ENCODE measurements around the gene LTB4R.

LTB4R gene

GRCh38 chr14:24289649-24290280 lies 21.5 kb upstream of the LTB4R start:
- no peak for ATAC-seq
- TF ChIP-seq RARB (CRISPR knock-in tag; IDR thresholded peaks at IDR 0.05) (no peak), BACH2 (CRISPR knock-in tag; IDR thresholded peaks at IDR 0.05; ENCODE audit: borderline replicate concordance) (no peak), OSR1 (CRISPR knock-in tag; IDR thresholded peaks at IDR 0.05) (no peak)

- no peak for TF ChIP-seq TOX (CRISPR knock-in tag; IDR thresholded peaks at IDR 0.05; ENCODE audit: borderline replicate concordance)
- TF ChIP-seq, protein P1, sequence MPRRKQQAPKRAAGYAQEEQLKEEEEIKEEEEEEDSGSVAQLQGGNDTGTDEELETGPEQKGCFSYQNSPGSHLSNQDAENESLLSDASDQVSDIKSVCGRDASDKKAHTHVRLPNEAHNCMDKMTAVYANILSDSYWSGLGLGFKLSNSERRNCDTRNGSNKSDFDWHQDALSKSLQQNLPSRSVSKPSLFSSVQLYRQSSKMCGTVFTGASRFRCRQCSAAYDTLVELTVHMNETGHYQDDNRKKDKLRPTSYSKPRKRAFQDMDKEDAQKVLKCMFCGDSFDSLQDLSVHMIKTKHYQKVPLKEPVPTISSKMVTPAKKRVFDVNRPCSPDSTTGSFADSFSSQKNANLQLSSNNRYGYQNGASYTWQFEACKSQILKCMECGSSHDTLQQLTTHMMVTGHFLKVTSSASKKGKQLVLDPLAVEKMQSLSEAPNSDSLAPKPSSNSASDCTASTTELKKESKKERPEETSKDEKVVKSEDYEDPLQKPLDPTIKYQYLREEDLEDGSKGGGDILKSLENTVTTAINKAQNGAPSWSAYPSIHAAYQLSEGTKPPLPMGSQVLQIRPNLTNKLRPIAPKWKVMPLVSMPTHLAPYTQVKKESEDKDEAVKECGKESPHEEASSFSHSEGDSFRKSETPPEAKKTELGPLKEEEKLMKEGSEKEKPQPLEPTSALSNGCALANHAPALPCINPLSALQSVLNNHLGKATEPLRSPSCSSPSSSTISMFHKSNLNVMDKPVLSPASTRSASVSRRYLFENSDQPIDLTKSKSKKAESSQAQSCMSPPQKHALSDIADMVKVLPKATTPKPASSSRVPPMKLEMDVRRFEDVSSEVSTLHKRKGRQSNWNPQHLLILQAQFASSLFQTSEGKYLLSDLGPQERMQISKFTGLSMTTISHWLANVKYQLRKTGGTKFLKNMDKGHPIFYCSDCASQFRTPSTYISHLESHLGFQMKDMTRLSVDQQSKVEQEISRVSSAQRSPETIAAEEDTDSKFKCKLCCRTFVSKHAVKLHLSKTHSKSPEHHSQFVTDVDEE (CRISPR knock-in tag; IDR thresholded peaks at IDR 0.05), result no peak
- no peak for TF ChIP-seq BACH2 (CRISPR knock-in tag; IDR thresholded peaks at IDR 0.05; ENCODE audit: borderline replicate concordance)
- no peak for TF ChIP-seq ZNF70 (CRISPR knock-in tag; IDR thresholded peaks at IDR 0.05)
- TF ChIP-seq ZFP3 (CRISPR knock-in tag; IDR thresholded peaks at IDR 0.05), result no peak
- ATAC-seq, result no peak
Observed at GRCh38 chr14:24290746-24291145, 20.6 kb upstream of the LTB4R start.

DNA sequence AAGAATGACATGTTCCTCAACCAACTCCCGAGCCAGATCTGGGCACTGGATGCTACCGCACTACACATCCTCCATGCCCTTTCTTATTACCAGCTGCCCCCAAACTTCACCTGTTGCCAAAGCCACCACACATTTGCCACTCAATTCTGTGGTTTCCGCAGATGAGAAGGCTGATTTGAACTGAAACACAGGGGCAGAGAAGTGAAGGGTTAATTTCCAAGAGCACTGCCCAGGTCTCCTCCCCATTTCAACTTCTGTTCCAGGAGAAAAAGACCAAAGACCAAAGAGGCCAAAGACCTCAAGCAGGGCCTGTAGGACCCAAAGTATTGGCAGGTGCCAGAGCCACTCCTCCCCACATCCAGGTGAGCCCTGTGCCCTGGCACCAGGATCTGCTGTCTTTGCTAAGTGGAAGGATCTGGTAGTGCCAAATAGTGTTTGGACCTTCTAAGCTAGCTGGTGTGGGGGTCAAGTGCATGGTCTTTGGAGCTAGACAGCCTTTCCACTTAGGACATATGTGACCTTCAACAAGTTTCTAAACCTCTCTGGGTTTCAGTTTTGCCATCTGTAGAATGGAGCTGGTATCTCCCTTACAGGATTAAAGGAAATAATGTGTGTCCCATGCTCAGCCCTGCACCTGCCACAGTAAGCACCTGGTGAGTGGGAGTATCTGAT lies 19.7 kb upstream of the LTB4R start:
- TF ChIP-seq ISL1 (CRISPR knock-in tag; IDR thresholded peaks at IDR 0.05), result no peak
- no peak for TF ChIP-seq PPARA (CRISPR knock-in tag; IDR thresholded peaks at IDR 0.05; ENCODE audit: borderline replicate concordance)
- no peak for TF ChIP-seq TCF4 (CRISPR knock-in tag; IDR thresholded peaks at IDR 0.05; ENCODE audit: borderline replicate concordance)
- no peak for TF ChIP-seq ZFP30 (CRISPR knock-in tag; IDR thresholded peaks at IDR 0.05)
- TF ChIP-seq, protein P2, sequence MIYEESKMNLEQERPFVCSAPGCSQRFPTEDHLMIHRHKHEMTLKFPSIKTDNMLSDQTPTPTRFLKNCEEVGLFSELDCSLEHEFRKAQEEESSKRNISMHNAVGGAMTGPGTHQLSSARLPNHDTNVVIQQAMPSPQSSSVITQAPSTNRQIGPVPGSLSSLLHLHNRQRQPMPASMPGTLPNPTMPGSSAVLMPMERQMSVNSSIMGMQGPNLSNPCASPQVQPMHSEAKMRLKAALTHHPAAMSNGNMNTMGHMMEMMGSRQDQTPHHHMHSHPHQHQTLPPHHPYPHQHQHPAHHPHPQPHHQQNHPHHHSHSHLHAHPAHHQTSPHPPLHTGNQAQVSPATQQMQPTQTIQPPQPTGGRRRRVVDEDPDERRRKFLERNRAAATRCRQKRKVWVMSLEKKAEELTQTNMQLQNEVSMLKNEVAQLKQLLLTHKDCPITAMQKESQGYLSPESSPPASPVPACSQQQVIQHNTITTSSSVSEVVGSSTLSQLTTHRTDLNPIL (CRISPR knock-in tag; IDR thresholded peaks at IDR 0.05; ENCODE audit: low read depth), result no peak
- TF ChIP-seq CSDC2 (CRISPR knock-in tag; IDR thresholded peaks at IDR 0.05), result no peak
- no peak for TF ChIP-seq BACH2 (CRISPR knock-in tag; IDR thresholded peaks at IDR 0.05; ENCODE audit: borderline replicate concordance)
- no peak for TF ChIP-seq ZC3H10 (CRISPR knock-in tag; IDR thresholded peaks at IDR 0.05)
- TF ChIP-seq, protein P1 (CRISPR knock-in tag; IDR thresholded peaks at IDR 0.05), result no peak
- TF ChIP-seq CSRNP3 (CRISPR knock-in tag; IDR thresholded peaks at IDR 0.05), result no peak
- TF ChIP-seq, protein P3, sequence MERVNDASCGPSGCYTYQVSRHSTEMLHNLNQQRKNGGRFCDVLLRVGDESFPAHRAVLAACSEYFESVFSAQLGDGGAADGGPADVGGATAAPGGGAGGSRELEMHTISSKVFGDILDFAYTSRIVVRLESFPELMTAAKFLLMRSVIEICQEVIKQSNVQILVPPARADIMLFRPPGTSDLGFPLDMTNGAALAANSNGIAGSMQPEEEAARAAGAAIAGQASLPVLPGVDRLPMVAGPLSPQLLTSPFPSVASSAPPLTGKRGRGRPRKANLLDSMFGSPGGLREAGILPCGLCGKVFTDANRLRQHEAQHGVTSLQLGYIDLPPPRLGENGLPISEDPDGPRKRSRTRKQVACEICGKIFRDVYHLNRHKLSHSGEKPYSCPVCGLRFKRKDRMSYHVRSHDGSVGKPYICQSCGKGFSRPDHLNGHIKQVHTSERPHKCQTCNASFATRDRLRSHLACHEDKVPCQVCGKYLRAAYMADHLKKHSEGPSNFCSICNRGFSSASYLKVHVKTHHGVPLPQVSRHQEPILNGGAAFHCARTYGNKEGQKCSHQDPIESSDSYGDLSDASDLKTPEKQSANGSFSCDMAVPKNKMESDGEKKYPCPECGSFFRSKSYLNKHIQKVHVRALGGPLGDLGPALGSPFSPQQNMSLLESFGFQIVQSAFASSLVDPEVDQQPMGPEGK (CRISPR knock-in tag; IDR thresholded peaks at IDR 0.05; ENCODE audit: borderline replicate concordance), result no peak
- no peak for TF ChIP-seq POU6F1 (CRISPR knock-in tag; IDR thresholded peaks at IDR 0.05; ENCODE audit: borderline replicate concordance, low read depth)
- TF ChIP-seq RARB (CRISPR knock-in tag; IDR thresholded peaks at IDR 0.05), result no peak
- no peak for TF ChIP-seq ZNF8 (CRISPR knock-in tag; IDR thresholded peaks at IDR 0.05)
- TF ChIP-seq ZFP3 (CRISPR knock-in tag; IDR thresholded peaks at IDR 0.05), result no peak
- TF ChIP-seq ZNF565 (CRISPR knock-in tag; conservative IDR thresholded peaks at IDR 0.05; ENCODE audit: low read depth), result no peak
- TF ChIP-seq SNAI2 (CRISPR knock-in tag; IDR thresholded peaks at IDR 0.05), result no peak
- no peak for TF ChIP-seq ZNF70 (CRISPR knock-in tag; IDR thresholded peaks at IDR 0.05)
- ATAC-seq, result no peak

Data from SK-N-SH treated with all-trans-retinoic acid at 6 μM for 48 hours (cell line).